Kidney (tissue), 14 donors: ENCODE results near the gene IVNS1ABP. TPM values are rescaled to one million over a fixed set of nuclear protein-coding genes. Genes with fewer than 3 reads are reported as not detected.

Source experiments
- DNase-seq, 5 donors: peaks; one replicate each; pipeline ENCODE4 v3.0.0-alpha.2; 2013 to 2020
- FAIRE-seq: peaks from 2 replicates; lab custom pipeline; 2012; peaks lifted over from hg19 to GRCh38; lab: Jason Lieb, UNC
- H3K27ac ChIP-seq, 2 donors: one replicate each; pipeline ENCODE4 v1.7.0; 2013; ENCODE audit warnings: low read depth in 2 of 2, low read length in 2 of 2, inconsistent platforms in 1 of 2
- H3K27me3 ChIP-seq: one replicate; pipeline ENCODE4 v1.7.1; 2013; ENCODE audit warnings: low read length, inconsistent platforms; ENCODE audit not compliant: control insufficient read depth, insufficient read depth
- H3K36me3 ChIP-seq, 3 donors: one replicate each; pipeline versions ENCODE4 v1.7.0 to v1.7.1; 2013; ENCODE audit warnings: low read length in 3 of 3, control low read depth in 1 of 3, inconsistent platforms in 1 of 3; ENCODE audit not compliant: insufficient read depth in 3 of 3, control insufficient read depth in 2 of 3
- H3K4me1 ChIP-seq, 3 donors: one replicate each; pipeline versions ENCODE4 v1.7.0 to v1.7.1; 2013; ENCODE audit warnings: low read length in 3 of 3, inconsistent platforms in 1 of 3, low read depth in 1 of 3; ENCODE audit not compliant: control insufficient read depth in 2 of 3, insufficient read depth in 2 of 3
- H3K4me3 ChIP-seq, 3 donors: one replicate each; pipeline versions ENCODE4 v1.7.0 to v1.8.1; 2013; ENCODE audit warnings: low read length in 3 of 3, control low read depth in 1 of 3, inconsistent platforms in 1 of 3
- H3K9ac ChIP-seq, 3 donors: one replicate each; pipeline versions ENCODE4 v1.7.0 to v1.7.1; 2013; ENCODE audit warnings: low read length in 3 of 3, control low read depth in 1 of 3, inconsistent platforms in 1 of 3
- H3K9me3 ChIP-seq, 3 donors: one replicate each; pipeline versions ENCODE4 v1.7.0 to v1.7.1; 2013; ENCODE audit warnings: low read length in 3 of 3, control low read depth in 1 of 3, inconsistent platforms in 1 of 3; ENCODE audit not compliant: control insufficient read depth in 2 of 3, insufficient read depth in 1 of 3
- CTCF ChIP-seq: IDR thresholded peaks from 3 replicates; pipeline ENCODE4 v1.5.1; 2012; ENCODE audit warnings: mild to moderate bottlenecking, moderate library complexity, borderline replicate concordance; ENCODE audit not compliant: insufficient read depth; ENCODE audit errors: extremely low read depth
- intact Hi-C: fragments of 100-400 bp; cut with DNase I; formaldehyde crosslinking; loops from one replicate; pipeline ENCODE4 v1.11.1; 2022
- polyA plus RNA-seq: library from polyadenylated mRNA; stranded (reverse); fragments of 350-450 nt; fragmentation: Illumina TruSeq; extraction: RNeasy Lipid Tissue Mini Kit (QIAGEN cat#74804); gene quantifications from one replicate; pipeline ENCODE4 v1.2.3, GENCODE V29; 2014; ENCODE audit warnings: low read depth, low replicate concordance; ENCODE audit not compliant: insufficient read depth
- total RNA-seq: library from RNA; stranded (reverse); fragmentation: NEBNext Ultra II Directional; extraction: Animal tissue kit (Norgen Biotek cat#: 25700); gene quantifications from one replicate; pipeline ENCODE4 v1.2.1, GENCODE V29; 2021
- donor health status: control.
- donor health status: control.
- donor health status: control.
- donor health status: control.
- donor health status: control.
- donor health status: DM: yes; HTN: yes; CAD: no.
- donor health status: Normal renal cell carcinoma (clear cell type).

The IVNS1ABP gene
- total and polyA plus RNA-seq, 2 donors from 2014 or later: 115 to 198 TPM

GRCh38 chr1:185337246-185337645 is 20.2 kb upstream of the IVNS1ABP start:
- Histone ChIP-seq H3K36me3 (no peaks in the 10 kb centered on the region), H3K27me3 (no peaks in the 10 kb centered on the region), H3K4me1 (no peaks in the 10 kb centered on the region), H3K9ac (no peak overlapping the region), H3K9me3 (no peaks in the 10 kb centered on the region), H3K27ac (no peak overlapping the region), H3K4me3 (no peak overlapping the region)
- FAIRE-seq (no peak), DNase-seq (no peak)
- TF ChIP-seq CTCF: no peak
- intact Hi-C loops: no loop called here

- intact Hi-C loops: no loop called here
- Histone ChIP-seq H3K27me3 (no peaks in the 10 kb centered on the region), H3K9me3 (no peaks in the 10 kb centered on the region), H3K27ac (no peak overlapping the region), H3K4me1 (no peaks in the 10 kb centered on the region), H3K4me3 (no peak overlapping the region), H3K36me3 (no peaks in the 10 kb centered on the region), H3K9ac (no peak overlapping the region)
- DNase-seq (no peak), FAIRE-seq (no peak)
- no peak for TF ChIP-seq CTCF
These were observed 17.1 kb upstream of the IVNS1ABP start for GRCh38 chr1:185334182-185334581.

- no peak for TF ChIP-seq CTCF
- H3K36me3 ChIP-seq: no peaks in the 10 kb centered on the region
- H3K27me3 ChIP-seq: no peaks in the 10 kb centered on the region
- no peaks in the 10 kb centered on the region for H3K4me1 ChIP-seq
- no peak overlapping the region for H3K9ac ChIP-seq
- FAIRE-seq: no peak
- H3K27ac ChIP-seq: no peak overlapping the region
- no peak overlapping the region for H3K4me3 ChIP-seq
- H3K9me3 ChIP-seq: no peaks in the 10 kb centered on the region
- intact Hi-C loops: no loop called here
- DNase-seq: no peak
These were observed 11.2 kb upstream of the IVNS1ABP start for GRCh38 chr1:185328255-185328654.

- FAIRE-seq: peak; percentile 54
- intact Hi-C loops: no loop called here
- Histone ChIP-seq H3K36me3 (no peaks in the 10 kb centered on the region), H3K9ac (no peak overlapping the region), H3K4me1 (no peaks in the 10 kb centered on the region), H3K9me3 (no peaks in the 10 kb centered on the region), H3K27ac (no peak overlapping the region), H3K27me3 (no peaks in the 10 kb centered on the region), H3K4me3 (no peak overlapping the region)
- DNase-seq: peak in 1 of 5 donors; percentile 49
- TF ChIP-seq CTCF: no peak
These were observed 8.4 kb upstream of the IVNS1ABP start for GRCh38 chr1:185325413-185325812.
